Measurements from ENCODE around the gene ANKRD50.

Gene ANKRD50

GRCh38 chr4:124708517-124709300 is 3.8 kb downstream of the ANKRD50 start:
- DNase-seq (ENCODE audit: low spot score): peak; percentile 53

DNA sequence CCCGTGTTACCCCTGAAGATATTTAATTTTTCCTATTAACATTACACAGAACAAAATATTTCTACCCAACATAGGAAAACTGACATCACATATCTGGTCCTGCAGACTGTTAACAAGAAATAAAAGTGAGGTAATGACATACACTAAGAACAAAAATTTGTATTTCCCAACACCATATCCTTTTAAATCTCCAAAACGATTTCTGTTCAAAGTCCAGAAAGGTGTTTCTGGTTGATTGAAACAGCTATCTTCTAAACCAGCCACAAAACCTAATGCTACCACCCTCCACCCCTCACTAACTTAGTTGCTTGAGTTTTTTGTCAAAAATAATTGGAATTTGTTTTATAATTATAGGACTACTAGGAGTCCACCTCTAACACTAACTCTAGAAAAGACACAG is 7.1 kb downstream of the ANKRD50 start:
- no peak for DNase-seq (ENCODE audit: low spot score)

- DNase-seq (ENCODE audit: low spot score): no peak
These were observed 9.4 kb downstream of the ANKRD50 start for GRCh38 chr4:124703154-124703553.

DNA sequence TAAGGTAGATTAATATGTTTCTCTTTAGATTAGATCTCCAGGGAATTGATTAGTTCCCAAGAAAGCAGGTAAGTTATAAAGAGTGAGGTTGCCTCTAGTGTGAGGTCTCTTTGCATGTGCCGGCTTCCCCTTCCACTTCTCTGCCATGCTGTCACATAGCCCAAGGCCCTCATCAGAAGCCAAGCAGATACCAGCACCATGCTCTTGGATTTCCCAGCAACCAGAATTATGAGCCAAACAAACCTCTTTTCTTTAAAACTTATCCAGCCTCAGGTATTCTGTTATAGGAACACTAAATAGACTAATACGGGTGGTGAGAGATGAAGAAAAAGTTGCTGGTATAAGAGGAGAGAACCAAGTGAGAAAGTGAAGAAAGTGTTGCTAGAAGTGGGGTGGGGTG is 15.1 kb downstream of the ANKRD50 start:
- DNase-seq (ENCODE audit: low spot score): no peak

DNA sequence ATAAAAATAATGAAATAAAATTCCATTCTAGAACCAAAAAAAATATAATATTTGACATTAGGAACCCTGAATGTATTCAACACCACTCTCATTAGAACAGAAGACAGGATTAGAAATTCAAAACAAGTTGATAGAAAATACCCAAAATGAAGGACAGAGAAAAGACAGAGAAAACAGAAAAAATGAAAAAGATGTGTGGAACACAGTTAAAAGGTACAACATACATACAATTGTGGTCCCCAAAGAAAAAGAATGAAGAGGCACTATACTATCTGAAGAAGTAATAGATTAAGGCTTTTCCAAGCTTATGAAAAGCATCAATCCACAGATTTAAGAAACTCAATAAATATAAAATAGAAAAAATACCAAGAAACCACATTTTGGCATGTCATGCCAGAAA is 16.4 kb downstream of the ANKRD50 start:
- no peak for DNase-seq (ENCODE audit: low spot score)

GRCh38 chr4:124694946-124695598 is 17.5 kb downstream of the ANKRD50 start:
- no peak for DNase-seq (ENCODE audit: low spot score)

DNA sequence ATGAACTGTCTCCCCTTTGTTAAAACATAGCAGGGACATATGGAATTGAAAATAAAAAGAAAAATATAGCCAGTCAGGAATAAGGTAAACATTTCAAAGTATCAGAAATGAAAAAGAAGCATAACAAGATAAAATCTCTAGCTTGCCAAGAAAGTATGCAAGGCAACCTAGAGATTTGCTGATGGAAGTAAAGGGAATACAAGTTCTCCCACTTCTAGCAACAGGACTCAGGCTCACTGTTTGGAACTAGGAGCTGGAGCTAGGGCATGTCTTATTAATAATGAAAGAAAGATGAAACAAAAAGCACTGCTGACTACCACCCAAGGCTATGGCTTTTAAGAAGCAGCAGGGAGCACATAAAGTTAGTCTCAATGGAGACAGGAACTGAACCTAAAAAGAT is 18.2 kb downstream of the ANKRD50 start:
- DNase-seq (ENCODE audit: low spot score): no peak

DNA sequence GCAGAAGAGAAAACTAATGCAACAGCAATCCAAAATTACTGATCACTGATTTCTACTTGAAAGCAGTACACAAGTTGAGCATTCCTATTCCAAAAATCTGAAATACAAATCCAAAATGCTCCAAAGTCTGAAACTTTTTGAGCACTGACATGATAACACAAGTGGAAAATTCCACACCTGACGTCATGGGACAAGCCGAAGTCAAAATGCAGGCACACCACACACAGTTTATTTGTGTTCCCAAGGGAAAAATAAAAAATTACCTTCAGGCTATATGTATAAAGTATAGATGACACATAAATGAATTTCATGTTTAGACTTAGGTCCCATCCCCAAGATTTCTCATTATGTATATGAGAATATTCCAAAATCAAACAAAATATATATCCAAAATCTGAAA is 20.7 kb downstream of the ANKRD50 start:
- DNase-seq (ENCODE audit: low spot score): no peak

DNA sequence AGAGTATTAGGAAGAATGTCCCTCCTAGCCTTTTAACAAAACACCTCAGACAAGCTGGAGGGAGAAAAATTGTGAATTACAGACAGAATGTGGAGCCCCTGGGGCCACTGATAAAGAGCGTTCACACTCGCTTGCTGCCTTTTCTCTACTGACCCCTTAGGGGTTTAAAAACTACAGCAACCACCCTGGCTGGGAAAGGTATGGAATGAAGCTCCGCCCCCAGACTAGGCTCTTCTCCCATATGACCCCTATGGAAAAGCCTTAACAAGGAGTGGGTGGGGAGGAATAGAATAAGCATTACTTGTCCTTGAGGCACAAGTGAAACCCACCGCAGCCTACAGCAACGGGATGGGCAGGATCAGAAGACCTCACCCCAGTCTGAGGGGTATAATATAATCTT is 26.3 kb downstream of the ANKRD50 start:
- no peak for DNase-seq (ENCODE audit: low spot score)

GRCh38 chr4:124685851-124686250 is 26.7 kb downstream of the ANKRD50 start:
- DNase-seq (ENCODE audit: low spot score): no peak

GRCh38 chr4:124684301-124684700 is 28.2 kb downstream of the ANKRD50 start:
- DNase-seq (ENCODE audit: low spot score): peak; percentile 15

DNA sequence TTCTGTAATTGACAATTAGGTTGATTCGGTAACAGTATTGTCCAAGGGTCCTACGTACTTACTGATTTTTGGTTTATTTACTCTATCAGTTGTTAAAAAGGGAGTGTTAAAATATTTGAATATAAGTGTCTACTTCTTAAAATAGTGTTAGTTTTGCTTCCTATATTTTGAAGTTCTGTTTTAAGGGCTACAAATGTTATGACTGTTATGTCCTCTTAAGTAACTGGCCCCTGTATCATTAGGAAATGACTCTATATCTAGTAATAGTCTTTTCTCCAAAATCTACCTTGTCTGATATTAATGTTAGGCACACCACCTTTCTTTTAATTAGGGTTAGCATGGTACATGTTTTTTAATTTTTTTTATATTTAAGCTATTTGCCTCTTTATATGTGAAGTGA is 30.1 kb downstream of the ANKRD50 start:
- DNase-seq (ENCODE audit: low spot score): no peak

DNA sequence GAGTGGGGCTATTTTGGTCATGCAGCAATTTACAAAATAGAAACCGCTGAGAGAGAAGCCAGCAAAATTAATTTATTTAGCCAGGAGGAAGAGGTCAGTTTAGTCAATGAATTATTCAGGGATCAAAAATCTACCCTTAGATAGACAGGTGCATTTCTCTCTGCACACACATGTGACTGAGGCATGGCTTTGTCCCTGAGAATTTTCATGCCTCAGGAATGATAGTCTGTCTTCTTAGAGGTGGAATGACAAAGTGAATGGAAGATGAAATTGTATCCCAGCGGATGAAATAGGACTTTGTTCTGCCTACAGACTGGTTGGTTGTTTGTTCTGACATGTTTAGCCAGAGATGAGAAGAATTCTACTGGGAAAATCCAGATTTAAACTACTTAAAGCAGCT is 46.0 kb downstream of the ANKRD50 start:
- DNase-seq (ENCODE audit: low spot score): no peak

DNA sequence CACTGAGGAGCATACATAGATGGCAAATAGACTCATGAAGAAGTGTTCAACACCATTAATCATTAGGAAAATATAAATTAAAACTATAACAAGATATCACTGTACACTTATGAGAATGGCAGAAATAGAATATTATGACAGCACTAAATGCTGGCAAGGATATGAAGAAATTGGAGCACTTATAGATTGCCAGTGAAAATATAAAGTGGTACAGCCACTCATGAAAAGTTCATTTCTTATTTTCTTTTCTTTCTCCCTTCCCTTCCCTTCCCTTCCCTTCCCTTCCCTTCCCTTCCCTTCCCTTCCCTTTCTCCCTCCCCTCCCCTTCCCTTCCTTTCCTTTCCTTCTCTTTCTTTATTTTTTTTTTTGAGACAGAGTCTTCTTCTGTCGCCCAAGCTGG is 53.7 kb downstream of the ANKRD50 start:
- no peak for DNase-seq (ENCODE audit: low spot score)

GRCh38 chr4:124650614-124651013 is 61.9 kb downstream of the ANKRD50 start:
- DNase-seq (ENCODE audit: low spot score): no peak

DNA sequence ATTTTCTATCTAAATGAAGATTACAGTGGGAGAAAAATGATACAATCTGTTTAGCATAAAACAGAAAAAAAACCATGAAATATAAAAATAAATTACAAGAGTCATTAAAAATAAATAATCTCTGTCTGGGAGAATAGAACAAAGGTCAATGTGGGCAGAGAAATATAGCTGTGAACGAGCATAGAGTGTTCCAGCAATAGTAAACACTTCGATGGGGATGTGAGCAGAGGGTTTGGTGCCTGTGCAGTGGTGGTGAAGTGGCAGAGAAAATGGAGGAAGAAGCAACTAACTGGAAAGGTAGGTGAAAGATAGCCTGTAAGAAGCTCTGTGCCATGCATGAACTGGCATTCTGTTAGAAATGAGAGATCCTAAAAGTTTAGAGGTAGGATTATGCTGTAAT is 64.9 kb downstream of the ANKRD50 start:
- DNase-seq (ENCODE audit: low spot score): no peak

DNA sequence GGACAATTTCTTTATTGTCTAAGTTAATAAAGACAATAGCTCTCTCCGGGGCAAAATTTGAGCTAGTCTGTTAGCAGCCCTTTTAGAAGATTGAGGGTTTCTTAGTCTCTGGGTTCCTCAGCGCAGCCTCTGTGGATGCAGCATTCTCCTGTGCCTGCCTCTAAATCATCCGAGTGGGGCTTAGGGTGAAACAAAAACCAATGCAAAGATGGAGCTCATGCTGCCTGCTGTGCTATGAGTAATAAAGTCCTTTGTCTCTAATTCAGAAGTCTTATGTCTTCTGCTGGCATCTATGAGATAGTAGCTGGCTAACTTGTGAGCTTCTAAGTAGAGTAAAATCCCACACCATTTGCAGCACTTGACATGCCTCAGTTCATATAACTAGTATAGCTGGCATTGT is 67.9 kb downstream of the ANKRD50 start:
- DNase-seq (ENCODE audit: low spot score): no peak

GRCh38 chr4:124642846-124643245 is 69.7 kb downstream of the ANKRD50 start:
- DNase-seq (ENCODE audit: low spot score): no peak

- peak; percentile 99 for DNase-seq (ENCODE audit: low spot score)
These were observed 70.7 kb downstream of the ANKRD50 start for GRCh38 chr4:124641715-124642381.

- DNase-seq (ENCODE audit: low spot score): peak; percentile 98
These were observed 72.4 kb downstream of the ANKRD50 start for GRCh38 chr4:124640022-124640730.

DNA sequence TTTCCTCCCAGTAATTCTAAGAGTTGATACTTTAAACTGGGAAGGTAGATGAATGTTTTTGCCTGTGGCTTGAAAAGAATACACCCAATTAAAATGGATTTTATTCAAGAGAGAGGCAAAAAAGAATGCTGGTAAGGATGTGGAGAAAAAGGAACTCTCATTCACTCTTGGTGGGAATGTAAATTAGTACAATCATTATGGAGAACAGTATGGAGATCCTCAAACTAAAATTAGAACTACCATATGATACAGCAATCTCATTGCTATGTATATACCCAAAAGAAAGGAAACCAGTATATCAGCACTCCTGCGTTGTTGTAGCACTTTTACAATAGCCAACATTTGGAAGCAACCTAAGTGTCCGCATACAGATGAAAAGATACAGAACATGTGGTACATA is 75.2 kb downstream of the ANKRD50 start:
- DNase-seq (ENCODE audit: low spot score): no peak

GRCh38 chr4:124636788-124637187 is 75.7 kb downstream of the ANKRD50 start:
- DNase-seq (ENCODE audit: low spot score): no peak

GRCh38 chr4:124635331-124635730 is 77.2 kb downstream of the ANKRD50 start:
- DNase-seq (ENCODE audit: low spot score): no peak

All from RKO (cell line).